Measurements from ENCODE around the gene RUFY1. TPM values are rescaled to one million over a fixed set of nuclear protein-coding genes. Genes with fewer than 3 reads are reported as not detected.
A peak's percentile ranks its signal among the peaks of the same experiment; 100 is the strongest.

The RUFY1 gene
- total and polyA plus RNA-seq, 9 of the 15 experiments (the other 6 are each of a cell fraction or from before 2014, with no cell fraction given): 5.0 to 41.7 (median 29.6) TPM

GRCh38 chr5:179617930-179618329 is 67.6 kb downstream of the RUFY1 start (continued):
- peak; percentile 22; the same call in 1 of the 2 replicates for TF ChIP-seq POLR2AphosphoS5 (IDR thresholded peaks at IDR 0.05; ENCODE audit: control insufficient read depth, insufficient read depth, low read depth, low read length)
- TF ChIP-seq ESRRA (IDR thresholded peaks at IDR 0.05; ENCODE audit: borderline replicate concordance, low read depth): no peak
- TF ChIP-seq ETV6 (IDR thresholded peaks at IDR 0.05; ENCODE audit: borderline replicate concordance in 1 of 2, low read depth in 2 of 2, low read length in 1 of 2): no peak
- TF ChIP-seq ETV6 (CRISPR knock-in tag; IDR thresholded peaks at IDR 0.05; ENCODE audit: borderline replicate concordance): no peak
- TF ChIP-seq ZNF583 (CRISPR knock-in tag; IDR thresholded peaks at IDR 0.05): no peak
- no peak for TF ChIP-seq MCM5 (IDR thresholded peaks at IDR 0.05; ENCODE audit: low read depth)
- no peak for TF ChIP-seq TAF1 (IDR thresholded peaks at IDR 0.05; ENCODE audit: control insufficient read depth, extremely low read depth, insufficient read depth, low read length, severe bottlenecking)
- peak; percentile 52; the same call in 1 of the 2 replicates for TF ChIP-seq SUPT5H (IDR thresholded peaks at IDR 0.05)
- TF ChIP-seq U2AF1 (optimal IDR thresholded peaks at IDR 0.05; ENCODE audit: low read depth, low read length): no peak
- TF ChIP-seq RBM14 (IDR thresholded peaks at IDR 0.05; ENCODE audit: borderline replicate concordance, insufficient read depth, low read depth, low read length): no peak
- no peak for TF ChIP-seq AFF1 (IDR thresholded peaks at IDR 0.05; ENCODE audit: low read depth in 1 of 2, partially characterized antibody in 2 of 2)
- TF ChIP-seq RNF219 (CRISPR knock-in tag; IDR thresholded peaks at IDR 0.05): no peak
- no peak for TF ChIP-seq TCFL5 (CRISPR knock-in tag; conservative IDR thresholded peaks at IDR 0.05)
- peak in 1 of 2 experiments; percentile 77; a peak in 1 of 4 replicates for TF ChIP-seq BCLAF1 (IDR thresholded peaks at IDR 0.05; ENCODE audit: borderline replicate concordance in 1 of 2, control insufficient read depth in 1 of 2, low read depth in 2 of 2, low read length in 1 of 2)
- TF ChIP-seq FOXA1 (IDR thresholded peaks at IDR 0.05; ENCODE audit: borderline replicate concordance): no peak
- no peak for TF ChIP-seq ZNF507 (tag; conservative IDR thresholded peaks at IDR 0.05)
- no peak for TF ChIP-seq ZNF23 (CRISPR knock-in tag; IDR thresholded peaks at IDR 0.05)
- TF ChIP-seq MAFF (IDR thresholded peaks at IDR 0.05; ENCODE audit: low read length): no peak
- no peak for TF ChIP-seq CXXC5 (CRISPR knock-in tag; IDR thresholded peaks at IDR 0.05)
